HepG2 (cell line): Measurements from ENCODE around the gene C19orf44. TPM values are rescaled to one million over a fixed set of nuclear protein-coding genes. Genes with fewer than 3 reads are reported as not detected.

ENCODE experiments used
- BCL6 ChIP-seq: IDR thresholded peaks from 2 replicates; pipeline ENCODE4 v1.6.1; 2016; ENCODE audit warnings: missing genetic modification reagents, missing compliant biosample characterization
- DNMT1 ChIP-seq: sonication (generic); formaldehyde crosslinking; IDR thresholded peaks from 2 replicates; pipeline ENCODE4 v1.5.1; 2020; ENCODE audit warnings: mild to moderate bottlenecking, missing genetic modification reagents
- IRF2 ChIP-seq: IDR thresholded peaks from 2 replicates; pipeline ENCODE4 v1.6.1; 2018; ENCODE audit warnings: missing genetic modification reagents, missing compliant biosample characterization
- IRX3 ChIP-seq: sonication (generic); formaldehyde crosslinking; IDR thresholded peaks from 2 replicates; pipeline ENCODE4 v1.8.1; 2023; ENCODE audit warnings: mild to moderate bottlenecking, low read depth, missing genetic modification reagents, borderline replicate concordance
- JDP2 ChIP-seq: sonication (generic); formaldehyde crosslinking; IDR thresholded peaks from 2 replicates; pipeline ENCODE4 v1.8.1; 2022; ENCODE audit warnings: missing genetic modification reagents, borderline replicate concordance
- KDM3A ChIP-seq: IDR thresholded peaks from 2 replicates; pipeline ENCODE4 v1.6.1; 2018; ENCODE audit warnings: low read depth, missing compliant biosample characterization
- NFE2L1 ChIP-seq: sonication (generic); formaldehyde crosslinking; IDR thresholded peaks from 2 replicates; pipeline ENCODE4 v1.4.0; 2020; ENCODE audit warnings: missing genetic modification reagents, mild to moderate bottlenecking, borderline replicate concordance
- PHF21A ChIP-seq: sonication (generic); formaldehyde crosslinking; IDR thresholded peaks from 2 replicates; pipeline ENCODE4 v1.5.0; 2020; ENCODE audit warnings: mild to moderate bottlenecking, missing genetic modification reagents
- STAG1 ChIP-seq: sonication (generic); formaldehyde crosslinking; IDR thresholded peaks from 2 replicates; pipeline ENCODE4 v1.4.0; 2020; ENCODE audit warnings: missing genetic modification reagents
- SYNCRIP ChIP-seq: fragments of 200-400 bp; formaldehyde crosslinking; IDR thresholded peaks from 2 replicates; pipeline ENCODE4 v1.6.1; 2018; ENCODE audit warnings: mild to moderate bottlenecking, low read depth, low read length; ENCODE audit not compliant: insufficient read depth
- TARDBP ChIP-seq: sonication (generic); formaldehyde crosslinking; IDR thresholded peaks from 2 replicates; pipeline ENCODE4 v1.8.0; 2022; ENCODE audit warnings: mild to moderate bottlenecking, missing genetic modification reagents
- TBL1XR1 ChIP-seq: fragments of 150-350 bp; IDR thresholded peaks from 2 replicates; pipeline ENCODE4 v1.6.1; 2014; ENCODE audit warnings: borderline replicate concordance, low read length; ENCODE audit not compliant: partially characterized antibody
- TSC22D2 ChIP-seq: sonication (generic); formaldehyde crosslinking; IDR thresholded peaks from 2 replicates; pipeline ENCODE4 v1.5.1; 2020; ENCODE audit warnings: missing genetic modification reagents, mild to moderate bottlenecking, borderline replicate concordance
- YEATS4 ChIP-seq: sonication (generic); formaldehyde crosslinking; IDR thresholded peaks from 2 replicates; pipeline ENCODE4 v1.4.0; 2020; ENCODE audit warnings: missing genetic modification reagents, borderline replicate concordance
- ZBTB1 ChIP-seq: sonication (generic); formaldehyde crosslinking; IDR thresholded peaks from 2 replicates; pipeline ENCODE4 v1.4.0; 2020; ENCODE audit warnings: missing genetic modification reagents, borderline replicate concordance
- ZFP82 ChIP-seq: sonication (generic); formaldehyde crosslinking; IDR thresholded peaks from 2 replicates; pipeline ENCODE4 v1.5.1; 2020; ENCODE audit warnings: mild to moderate bottlenecking, missing genetic modification reagents, borderline replicate concordance
- ZNF552 ChIP-seq: sonication (generic); formaldehyde crosslinking; IDR thresholded peaks from 2 replicates; pipeline ENCODE4 v1.9.0; 2022; ENCODE audit warnings: missing genetic modification reagents, mild to moderate bottlenecking, borderline replicate concordance
- ZNF598 ChIP-seq: sonication (generic); formaldehyde crosslinking; IDR thresholded peaks from 2 replicates; pipeline ENCODE4 v1.5.1; 2020; ENCODE audit warnings: mild to moderate bottlenecking, missing genetic modification reagents, borderline replicate concordance
- ZNF720 ChIP-seq: sonication (generic); formaldehyde crosslinking; IDR thresholded peaks from 2 replicates; pipeline ENCODE4 v1.4.0; 2020; ENCODE audit warnings: missing genetic modification reagents
- ZNF737 ChIP-seq: sonication (generic); formaldehyde crosslinking; IDR thresholded peaks from 2 replicates; pipeline ENCODE4 v1.5.0; 2020; ENCODE audit warnings: missing genetic modification reagents, mild to moderate bottlenecking, borderline replicate concordance
- polyA plus RNA-seq, 8 experiments: library from polyadenylated mRNA; depleted of rRNA in 3 of 8; stranded (reverse) in 7 of 8; unstranded in 1 of 8; fragments of >200 nt; fragmentation: Illumina TruSeq in 4 of 8; extraction: Trizol in 4 of 8; gene quantifications; 2 replicates each; pipeline versions ENCODE4 v1.2.1 to v1.2.3, GENCODE V29; 2011 to 2016; ENCODE audit warnings: low read depth in 4 of 8, missing spikeins in 1 of 8, mixed read lengths in 1 of 8; ENCODE audit not compliant: insufficient read depth in 1 of 8
- total RNA-seq, 5 experiments: library from RNA; depleted of rRNA; stranded (reverse); fragments of >200 nt; fragmentation: Illumina TruSeq; extraction: Trizol; gene quantifications; 2 replicates each; pipeline ENCODE4 v1.2.3, GENCODE V29; 2016; ENCODE audit warnings: low read depth in 1 of 5
- TF ChIP-seq, protein P1 (sequence below): sonication (generic); formaldehyde crosslinking; IDR thresholded peaks from 2 replicates; pipeline ENCODE4 v1.8.0; 2022; ENCODE audit warnings: mild to moderate bottlenecking, missing genetic modification reagents; ENCODE audit not compliant: insufficient replicate concordance
- TF ChIP-seq, protein P2 (sequence below): sonication (generic); formaldehyde crosslinking; IDR thresholded peaks from 2 replicates; pipeline ENCODE4 v1.4.0; 2020; ENCODE audit warnings: mild to moderate bottlenecking, low read depth, missing genetic modification reagents
- TF ChIP-seq, protein P3 (sequence below): IDR thresholded peaks from 2 replicates; pipeline ENCODE4 v1.6.1; 2016; ENCODE audit warnings: mild to moderate bottlenecking
- TF ChIP-seq, protein P4 (sequence below): sonication (generic); formaldehyde crosslinking; IDR thresholded peaks from 2 replicates; pipeline ENCODE4 v1.4.0; 2020; ENCODE audit warnings: missing genetic modification reagents

C19orf44 gene
- total and polyA plus RNA-seq, 2 of the 13 experiments (the other 11 are each of a cell fraction or from before 2014, with no cell fraction given), result 3.2 to 4.3 TPM

DNA sequence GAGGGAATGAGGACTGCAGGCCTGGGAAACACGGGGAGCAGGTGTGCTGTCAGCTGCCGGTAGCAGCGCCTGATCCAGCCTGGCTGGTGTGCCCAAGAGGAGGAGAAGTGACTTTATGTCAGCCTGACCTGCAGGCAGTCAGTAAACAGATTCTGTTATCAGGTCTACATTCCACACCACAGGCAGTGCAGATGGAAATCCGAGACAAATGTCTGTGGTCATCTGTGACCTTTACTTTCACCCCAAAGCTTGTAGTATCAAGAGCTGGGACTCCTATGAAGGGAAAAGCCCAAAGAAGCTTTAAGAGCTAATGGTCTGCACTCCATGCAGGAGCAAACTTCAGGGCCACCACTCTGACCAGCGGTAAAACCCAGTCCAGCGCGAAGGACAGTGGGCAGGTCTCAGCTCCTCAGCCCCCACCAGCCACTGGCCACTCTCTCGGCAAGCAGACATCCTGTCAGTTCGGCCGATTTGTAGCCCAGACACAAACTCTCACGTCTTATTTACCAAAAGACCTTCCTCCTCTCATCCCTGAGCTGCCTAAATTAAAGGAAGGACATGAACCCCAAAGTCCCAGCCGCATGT lies 32.1 kb upstream of the C19orf44 start (continued):
- TF ChIP-seq TBL1XR1 (no peak), ZBTB1 (CRISPR knock-in tag) (no peak), JDP2 (CRISPR knock-in tag) (no peak), IRF2 (no peak), ZFP82 (CRISPR knock-in tag) (no peak), KDM3A (CRISPR knock-in tag) (no peak), TSC22D2 (CRISPR knock-in tag) (no peak), ZNF552 (CRISPR knock-in tag) (0 out of 2 replicates have a peak, but pooled peaks have one; percentile 33), ZNF737 (CRISPR knock-in tag) (no peak), YEATS4 (CRISPR knock-in tag) (no peak), ZNF720 (no peak), DNMT1 (CRISPR knock-in tag) (no peak), PHF21A (CRISPR knock-in tag) (peak; percentile 73; the same call in 1 of the 2 replicates), NFE2L1 (CRISPR knock-in tag) (no peak), STAG1 (CRISPR knock-in tag) (peak; percentile 15; the same call in 1 of the 2 replicates), SYNCRIP (no peak), BCL6 (CRISPR knock-in tag) (peak; percentile 38), TARDBP (peak; percentile 59; the same call in 1 of the 2 replicates), IRX3 (CRISPR knock-in tag) (no peak), ZNF598 (CRISPR knock-in tag) (no peak)
- TF ChIP-seq, protein P1, sequence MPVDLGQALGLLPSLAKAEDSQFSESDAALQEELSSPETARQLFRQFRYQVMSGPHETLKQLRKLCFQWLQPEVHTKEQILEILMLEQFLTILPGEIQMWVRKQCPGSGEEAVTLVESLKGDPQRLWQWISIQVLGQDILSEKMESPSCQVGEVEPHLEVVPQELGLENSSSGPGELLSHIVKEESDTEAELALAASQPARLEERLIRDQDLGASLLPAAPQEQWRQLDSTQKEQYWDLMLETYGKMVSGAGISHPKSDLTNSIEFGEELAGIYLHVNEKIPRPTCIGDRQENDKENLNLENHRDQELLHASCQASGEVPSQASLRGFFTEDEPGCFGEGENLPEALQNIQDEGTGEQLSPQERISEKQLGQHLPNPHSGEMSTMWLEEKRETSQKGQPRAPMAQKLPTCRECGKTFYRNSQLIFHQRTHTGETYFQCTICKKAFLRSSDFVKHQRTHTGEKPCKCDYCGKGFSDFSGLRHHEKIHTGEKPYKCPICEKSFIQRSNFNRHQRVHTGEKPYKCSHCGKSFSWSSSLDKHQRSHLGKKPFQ (CRISPR knock-in tag), result no peak
- TF ChIP-seq, protein P2, sequence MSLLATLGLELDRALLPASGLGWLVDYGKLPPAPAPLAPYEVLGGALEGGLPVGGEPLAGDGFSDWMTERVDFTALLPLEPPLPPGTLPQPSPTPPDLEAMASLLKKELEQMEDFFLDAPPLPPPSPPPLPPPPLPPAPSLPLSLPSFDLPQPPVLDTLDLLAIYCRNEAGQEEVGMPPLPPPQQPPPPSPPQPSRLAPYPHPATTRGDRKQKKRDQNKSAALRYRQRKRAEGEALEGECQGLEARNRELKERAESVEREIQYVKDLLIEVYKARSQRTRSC (CRISPR knock-in tag), result no peak
- TF ChIP-seq, protein P3, sequence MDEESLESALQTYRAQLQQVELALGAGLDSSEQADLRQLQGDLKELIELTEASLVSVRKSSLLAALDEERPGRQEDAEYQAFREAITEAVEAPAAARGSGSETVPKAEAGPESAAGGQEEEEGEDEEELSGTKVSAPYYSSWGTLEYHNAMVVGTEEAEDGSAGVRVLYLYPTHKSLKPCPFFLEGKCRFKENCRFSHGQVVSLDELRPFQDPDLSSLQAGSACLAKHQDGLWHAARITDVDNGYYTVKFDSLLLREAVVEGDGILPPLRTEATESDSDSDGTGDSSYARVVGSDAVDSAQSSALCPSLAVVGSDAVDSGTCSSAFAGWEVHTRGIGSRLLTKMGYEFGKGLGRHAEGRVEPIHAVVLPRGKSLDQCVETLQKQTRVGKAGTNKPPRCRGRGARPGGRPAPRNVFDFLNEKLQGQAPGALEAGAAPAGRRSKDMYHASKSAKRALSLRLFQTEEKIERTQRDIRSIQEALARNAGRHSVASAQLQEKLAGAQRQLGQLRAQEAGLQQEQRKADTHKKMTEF (CRISPR knock-in tag), result no peak
- TF ChIP-seq, protein P4, sequence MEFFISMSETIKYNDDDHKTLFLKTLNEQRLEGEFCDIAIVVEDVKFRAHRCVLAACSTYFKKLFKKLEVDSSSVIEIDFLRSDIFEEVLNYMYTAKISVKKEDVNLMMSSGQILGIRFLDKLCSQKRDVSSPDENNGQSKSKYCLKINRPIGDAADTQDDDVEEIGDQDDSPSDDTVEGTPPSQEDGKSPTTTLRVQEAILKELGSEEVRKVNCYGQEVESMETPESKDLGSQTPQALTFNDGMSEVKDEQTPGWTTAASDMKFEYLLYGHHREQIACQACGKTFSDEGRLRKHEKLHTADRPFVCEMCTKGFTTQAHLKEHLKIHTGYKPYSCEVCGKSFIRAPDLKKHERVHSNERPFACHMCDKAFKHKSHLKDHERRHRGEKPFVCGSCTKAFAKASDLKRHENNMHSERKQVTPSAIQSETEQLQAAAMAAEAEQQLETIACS (CRISPR knock-in tag), result no peak
